IMR-90 (cell line): Measurements from ENCODE around the gene MT1A. TPM values are rescaled to one million over a fixed set of nuclear protein-coding genes. Genes with fewer than 3 reads are reported as not detected.

Experiments used
- ATAC-seq: fragments of 200-7000 bp; cut with Tn5 transposase; 2 replicates; pipeline ENCODE4 v1.9.1; 2020; ENCODE audit warnings: low read depth, mild to moderate bottlenecking, moderate library complexity
- BruUV-seq: library from RNA; stranded (reverse); fragments of 400-500 nt; replicated peaks from 2 replicates; lab custom pipeline; 2021; lab: Mats Ljungman, UMichigan
- CTCF ChIA-PET: fragments of 300-600 bp; formaldehyde crosslinking; extraction: SDS; loops from one replicate; lab custom pipeline; 2021; ENCODE audit warnings: antibody characterized with exemption; lab: Yijun Ruan, JAX
- POLR2A ChIA-PET: fragments of 300-600 bp; sonication (Branson Sonifier 250); formaldehyde crosslinking; loops from one replicate; lab custom pipeline; 2022; ENCODE audit warnings: antibody characterized with exemption; ENCODE audit not compliant: unreplicated experiment; lab: Charles Lee
- DNase-seq: peaks from one replicate; pipeline ENCODE4 v3.0.0; 2013
- H2AFZ ChIP-seq: replicated peaks from 2 replicates; pipeline ENCODE3; 2013; ENCODE audit warnings: low read length, mild to moderate bottlenecking; ENCODE audit not compliant: poor library complexity
- H2AK5ac ChIP-seq: 2 replicates; pipeline ENCODE4 v1.6.1; 2013; ENCODE audit warnings: low read depth, low read length, inconsistent platforms
- H2AK9ac ChIP-seq: replicated peaks from 2 replicates; pipeline ENCODE3; 2013; ENCODE audit warnings: mild to moderate bottlenecking, low read depth, low read length, moderate library complexity; ENCODE audit not compliant: poor library complexity
- H2BK120ac ChIP-seq: 2 replicates; pipeline ENCODE4 v1.6.1; 2013; ENCODE audit warnings: low read depth, low read length, inconsistent platforms
- H2BK15ac ChIP-seq: 3 replicates; pipeline ENCODE4 v1.6.1; 2013; ENCODE audit warnings: low read depth, low read length, inconsistent platforms
- H2BK20ac ChIP-seq: 2 replicates; pipeline ENCODE4 v1.6.1; 2013; ENCODE audit warnings: low read depth, mild to moderate bottlenecking, inconsistent platforms, low read length, moderate library complexity
- H2BK5ac ChIP-seq: 2 replicates; pipeline ENCODE4 v1.6.1; 2013; ENCODE audit warnings: mild to moderate bottlenecking, low read depth, low read length, inconsistent platforms; ENCODE audit not compliant: poor library complexity, severe bottlenecking
- H3K14ac ChIP-seq: replicated peaks from 2 replicates; pipeline ENCODE4 v1.6.1; 2013; ENCODE audit warnings: low read depth, low read length, inconsistent platforms
- H3K18ac ChIP-seq: 2 replicates; pipeline ENCODE4 v1.6.1; 2013; ENCODE audit warnings: low read depth, low read length, control low read depth
- H3K23ac ChIP-seq: 2 replicates; pipeline ENCODE4 v1.6.1; 2013; ENCODE audit warnings: low read depth, low read length, inconsistent platforms
- H3K27ac ChIP-seq: 2 replicates; pipeline ENCODE4 v1.5.1; 2013; ENCODE audit warnings: mild to moderate bottlenecking, control low read depth, low read length; ENCODE audit not compliant: insufficient read depth
- H3K27me3 ChIP-seq: 2 replicates; pipeline ENCODE4 v1.6.1; 2013; ENCODE audit warnings: low read length; ENCODE audit not compliant: control insufficient read depth, insufficient read depth
- H3K36me3 ChIP-seq: 2 replicates; pipeline ENCODE4 v1.6.1; 2013; ENCODE audit warnings: low read length, mixed read lengths; ENCODE audit not compliant: control insufficient read depth, insufficient read depth
- H3K4ac ChIP-seq: 2 replicates; pipeline ENCODE4 v1.6.1; 2013; ENCODE audit warnings: low read depth, low read length, inconsistent platforms
- H3K4me1 ChIP-seq: 2 replicates; pipeline ENCODE4 v1.6.1; 2013; ENCODE audit warnings: low read length, mixed read lengths; ENCODE audit not compliant: control insufficient read depth, insufficient read depth
- H3K4me2 ChIP-seq: 2 replicates; pipeline ENCODE4 v1.6.1; 2013; ENCODE audit warnings: low read depth, mild to moderate bottlenecking, control low read depth, low read length, moderate library complexity
- H3K4me3 ChIP-seq: 2 replicates; pipeline ENCODE4 v1.5.1; 2013; ENCODE audit warnings: low read depth, mild to moderate bottlenecking, control low read depth, low read length, moderate library complexity; ENCODE audit not compliant: insufficient read depth
- H3K56ac ChIP-seq: 2 replicates; pipeline ENCODE4 v1.6.1; 2013; ENCODE audit warnings: low read length, inconsistent platforms; ENCODE audit not compliant: insufficient read depth; ENCODE audit errors: extremely low read depth
- H3K79me1 ChIP-seq, 2 experiments: 2 replicates each; pipeline ENCODE4 v1.6.1; 2013; ENCODE audit warnings: low read length in 2 of 2, inconsistent platforms in 1 of 2, low read depth in 1 of 2
- H3K9ac ChIP-seq: 2 replicates; pipeline ENCODE4 v1.6.1; 2013; ENCODE audit warnings: low read depth, low read length, control low read depth
- H3K9me1 ChIP-seq: 2 replicates; pipeline ENCODE4 v1.6.1; 2013; ENCODE audit warnings: low read length, inconsistent platforms; ENCODE audit not compliant: insufficient read depth
- H3K9me3 ChIP-seq: 2 replicates; pipeline ENCODE4 v1.6.1; 2013; ENCODE audit warnings: low read length; ENCODE audit not compliant: control insufficient read depth, insufficient read depth
- H4K20me1 ChIP-seq: 2 replicates; pipeline ENCODE4 v1.6.1; 2013; ENCODE audit warnings: low read length, inconsistent platforms; ENCODE audit not compliant: insufficient read depth
- H4K5ac ChIP-seq: 2 replicates; pipeline ENCODE4 v1.6.1; 2013; ENCODE audit warnings: mild to moderate bottlenecking, low read depth, low read length, control low read depth
- H4K8ac ChIP-seq, 2 experiments: 2 replicates each; pipeline ENCODE4 v1.6.1; 2013; ENCODE audit warnings: low read depth in 2 of 2, low read length in 2 of 2, control low read depth in 1 of 2, inconsistent platforms in 1 of 2
- H4K91ac ChIP-seq: 2 replicates; pipeline ENCODE4 v1.6.1; 2013; ENCODE audit warnings: low read depth, low read length, inconsistent platforms; ENCODE audit not compliant: insufficient read depth
- BHLHE40 ChIP-seq: fragments of 150-350 bp; IDR thresholded peaks from 2 replicates; pipeline ENCODE4 v1.6.1; 2016; ENCODE audit warnings: mild to moderate bottlenecking, low read depth, low read length
- WGBS, 2 experiments: methylation state at CpG; one replicate each; pipeline versions ENCODE4 v1.1.5 to v1.1.7; 2013; ENCODE audit warnings: missing lambda C conversion rate in 2 of 2; ENCODE audit not compliant: insufficient read length in 1 of 2; ENCODE audit errors: extremely low coverage in 2 of 2; 5-methylcytosine and 5-hydroxymethylcytosine counted together
- dilution Hi-C: fragments of 300-500 bp; cut with HindIII; formaldehyde crosslinking; loops from one replicate; pipeline ENCODE4 v1.14.3; 2018; ENCODE audit warnings: low sequenced_read_pairs; ENCODE audit not compliant: unreplicated experiment
- in situ Hi-C: fragments of 300-500 bp; cut with MboI; formaldehyde crosslinking; loops from 3 replicates; pipeline ENCODE4 v1.14.3; 2019; ENCODE audit warnings: low sequenced_read_pairs, inconsistent platforms, mixed read lengths
- intact Hi-C: fragments of 100-400 bp; cut with micrococcal nuclease; formaldehyde crosslinking; loops from 2 replicates; pipeline ENCODE4 v1.10.0; 2022
- polyA plus RNA-seq, 3 experiments: library from polyadenylated mRNA; depleted of rRNA; stranded (reverse); fragments of >200 nt; gene quantifications; 2 replicates each; pipeline ENCODE4 v1.2.3, GENCODE V29; 2012; ENCODE audit warnings: low replicate concordance in 1 of 3
- total RNA-seq: library from RNA; depleted of rRNA; stranded (reverse); fragments of >200 nt; gene quantifications from 2 replicates; pipeline ENCODE4 v1.2.3, GENCODE V29; 2012; rRNA removed

The MT1A gene
- total and polyA plus RNA-seq, 2 of the 4 experiments (the other 2 are of a cell fraction), result 1.6 TPM; not detected in 1

- POLR2A ChIA-PET, result no interaction called here
- H3K27me3 ChIP-seq, result no peaks in the 10 kb centered on the region
- BruUV-seq, result no TSS peak
- no peak for DNase-seq
- no peak overlapping the region for H3K4me2 ChIP-seq
- H3K9me1 ChIP-seq, result peaks cover 3% of the 10 kb centered on the region; the same call in 1 of the 2 replicates
- H3K27ac ChIP-seq, result no peak overlapping the region
- no peak overlapping the region for H2AFZ ChIP-seq
- H3K18ac ChIP-seq, result no peak overlapping the region
- no peaks in the 10 kb centered on the region; the same call in 1 of the 2 replicates for H3K36me3 ChIP-seq
- peaks cover 3% of the 10 kb centered on the region; the same call in 1 of the 2 replicates for H3K9me3 ChIP-seq
- no peaks in the 10 kb centered on the region for H3K79me1 ChIP-seq
- intact Hi-C loops (loop anchor here (2.0 kb wide), 1 partner anchor 26 kb away; no protein-coding TSS in a partner anchor), dilution Hi-C loops (no loop called here), in situ Hi-C loops (no loop called here)
- no peaks in the 10 kb centered on the region for H3K4me1 ChIP-seq
- no peak overlapping the region for H2AK9ac ChIP-seq
- no peak overlapping the region for H2AK5ac ChIP-seq
- H2BK120ac ChIP-seq, result no peak overlapping the region
- H4K5ac ChIP-seq, result no peak overlapping the region
- no peak overlapping the region for H3K14ac ChIP-seq
- H3K4me3 ChIP-seq, result no peak overlapping the region
- CTCF ChIA-PET, result interaction anchor here (0.7 kb wide), 1 partner anchor 112 kb away, joined by 3 read pairs; no protein-coding TSS in a partner anchor
- no peak overlapping the region for H4K91ac ChIP-seq
- no peak overlapping the region for H3K56ac ChIP-seq
- no CpG with 5 or more reads among the region's 3 CpGs for WGBS, 2 experiments
- H2BK15ac ChIP-seq, result no peak overlapping the region
- peak; percentile 62 for ATAC-seq
- no peak overlapping the region for H2BK20ac ChIP-seq
- H3K23ac ChIP-seq, result no peak overlapping the region
- no peak overlapping the region for H4K8ac ChIP-seq
- H2BK5ac ChIP-seq, result no peak overlapping the region
- H3K9ac ChIP-seq, result no peak overlapping the region
- TF ChIP-seq BHLHE40, result no peak
- H4K20me1 ChIP-seq, result no peaks in the 10 kb centered on the region
- H3K4ac ChIP-seq, result no peak overlapping the region
These were observed 50.7 kb downstream of the MT1A start for GRCh38 chr16:56689171-56689570.

Other genes with a start within 250 kb of the MT1A start
- 215 and 216 TPM in 2 replicates for gene AMFR, start 213.1 kb upstream of the MT1A start, total RNA-seq
- 60.7 and 74.3 TPM in 2 replicates for gene AMFR, start 213.1 kb upstream of the MT1A start, polyA plus RNA-seq (2012; rRNA removed)
- 165 and 166 TPM in 2 replicates for gene NUDT21, start 187.3 kb upstream of the MT1A start, total RNA-seq
- gene NUDT21, start 187.3 kb upstream of the MT1A start, polyA plus RNA-seq (2012; rRNA removed), result 52.4 and 60.9 TPM in 2 replicates
- 102 and 103 TPM in 2 replicates for gene OGFOD1, start 187.1 kb upstream of the MT1A start, total RNA-seq
- 39.2 and 43.5 TPM in 2 replicates for gene OGFOD1, start 187.1 kb upstream of the MT1A start, polyA plus RNA-seq (2012; rRNA removed)
- 18.6 and 31.9 TPM in 2 replicates for gene BBS2, start 118.6 kb upstream of the MT1A start, total RNA-seq
- gene BBS2, start 118.6 kb upstream of the MT1A start, polyA plus RNA-seq (2012; rRNA removed), result 29.9 and 32.3 TPM in 2 replicates
- gene MT4, start 73.6 kb upstream of the MT1A start, total RNA-seq, result not detected in 2 replicates
- gene MT4, start 73.6 kb upstream of the MT1A start, polyA plus RNA-seq (2012; rRNA removed), result not detected in 2 replicates
- gene MT3, start 49.1 kb upstream of the MT1A start, total RNA-seq, result not detected in 2 replicates
- 0.62 and 0.70 TPM in 2 replicates for gene MT3, start 49.1 kb upstream of the MT1A start, polyA plus RNA-seq (2012; rRNA removed)
- 25.5 and 55.5 TPM in 2 replicates for gene MT2A, start 30.1 kb upstream of the MT1A start, total RNA-seq
- 588 and 621 TPM in 2 replicates for gene MT2A, start 30.1 kb upstream of the MT1A start, polyA plus RNA-seq (2012; rRNA removed)
- 137 and 166 TPM in 2 replicates for gene MT1E, start 12.9 kb upstream of the MT1A start, total RNA-seq
- 733 and 821 TPM in 2 replicates for gene MT1E, start 12.9 kb upstream of the MT1A start, polyA plus RNA-seq (2012; rRNA removed)
- not detected in 2 replicates for gene MT1M, start 6.0 kb upstream of the MT1A start, total RNA-seq
- gene MT1M, start 6.0 kb upstream of the MT1A start, polyA plus RNA-seq (2012; rRNA removed), result 0.10 TPM in 1 of 2 replicates, not detected in the other
- not detected in 2 replicates for gene MT1B, start 13.2 kb downstream of the MT1A start, total RNA-seq
- gene MT1B, start 13.2 kb downstream of the MT1A start, polyA plus RNA-seq (2012; rRNA removed), result not detected in 2 replicates
- not detected in 2 replicates for gene MT1F, start 19.3 kb downstream of the MT1A start, total RNA-seq
- gene MT1F, start 19.3 kb downstream of the MT1A start, polyA plus RNA-seq (2012; rRNA removed), result 0.56 and 1.1 TPM in 2 replicates
- not detected in 2 replicates for gene MT1G, start 29.4 kb downstream of the MT1A start, total RNA-seq
- 0.48 and 0.56 TPM in 2 replicates for gene MT1G, start 29.4 kb downstream of the MT1A start, polyA plus RNA-seq (2012; rRNA removed)
- gene MT1H, start 31.1 kb downstream of the MT1A start, total RNA-seq, result not detected in 2 replicates
- gene MT1H, start 31.1 kb downstream of the MT1A start, polyA plus RNA-seq (2012; rRNA removed), result not detected in 2 replicates
- gene MT1X, start 43.8 kb downstream of the MT1A start, total RNA-seq, result 5.6 and 37.2 TPM in 2 replicates
- 117 and 170 TPM in 2 replicates for gene MT1X, start 43.8 kb downstream of the MT1A start, polyA plus RNA-seq (2012; rRNA removed)
- 70.3 and 72.6 TPM in 2 replicates for gene NUP93, start 91.5 kb downstream of the MT1A start, total RNA-seq
- 54.6 and 55.3 TPM in 2 replicates for gene NUP93, start 91.5 kb downstream of the MT1A start, polyA plus RNA-seq (2012; rRNA removed)
- not detected in 2 replicates for gene SLC12A3, start 226.5 kb downstream of the MT1A start, total RNA-seq
- not detected in 2 replicates for gene SLC12A3, start 226.5 kb downstream of the MT1A start, polyA plus RNA-seq (2012; rRNA removed)